GM12891 (cell line): ENCODE measurements around the gene CAPN2.

Source experiments
- PAX5 ChIP-seq: IDR thresholded peaks from 2 replicates; pipeline ENCODE4 v1.6.1; 2011; ENCODE audit warnings: low read length, moderate library complexity, mild to moderate bottlenecking; ENCODE audit not compliant: insufficient read depth, severe bottlenecking
- POLR2A ChIP-seq: IDR thresholded peaks from 2 replicates; pipeline ENCODE4 v1.6.1; 2011; ENCODE audit warnings: low read depth, low read length, control low read depth
- POLR2AphosphoS5 ChIP-seq: IDR thresholded peaks from 2 replicates; pipeline ENCODE4 v1.6.1; 2011; ENCODE audit warnings: low read depth, low read length, control low read depth
- SPI1 ChIP-seq: IDR thresholded peaks from 2 replicates; pipeline ENCODE4 v1.6.1; 2011; ENCODE audit warnings: low read depth, low read length, control low read depth
- TAF1 ChIP-seq: IDR thresholded peaks from 2 replicates; pipeline ENCODE4 v1.6.1; 2011; ENCODE audit warnings: low read depth, low read length, control low read depth

DNA sequence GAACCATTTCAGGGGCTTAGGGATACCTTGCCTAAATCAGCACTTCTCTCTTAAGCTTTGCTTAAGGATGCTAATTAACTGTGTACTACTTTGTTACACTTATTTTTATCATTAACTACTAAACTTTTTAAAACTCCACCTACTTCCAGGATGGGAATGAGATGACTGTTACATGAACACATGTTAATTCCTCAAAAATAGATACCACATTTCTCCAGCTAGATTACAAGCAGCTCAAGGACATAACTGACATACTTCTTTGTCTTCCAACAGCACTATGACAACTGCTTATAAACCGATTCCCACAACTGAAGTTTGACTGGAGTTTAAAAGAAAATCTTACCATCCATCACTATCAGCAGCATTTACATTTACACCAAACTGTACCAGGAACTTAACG is 79.7 kb downstream of the CAPN2 start:
- TF ChIP-seq POLR2A (no peak), POLR2AphosphoS5 (no peak), SPI1 (no peak), TAF1 (no peak), PAX5 (no peak)
